Thoracic aorta (tissue), 2 donors: Measurements from ENCODE around the gene FLRT1. TPM values are rescaled to one million over a fixed set of nuclear protein-coding genes. Genes with fewer than 3 reads are reported as not detected.

Experiments used
- ATAC-seq: fragments of 150-250 bp; one replicate; pipeline ENCODE4 v1.8.0; 2017; ENCODE audit warnings: low read depth; ENCODE audit not compliant: insufficient number of reproducible peaks, low FRiP score
- DNase-seq: peaks from one replicate; pipeline ENCODE4 v3.0.0-alpha.2; 2020; ENCODE audit warnings: low spot score
- H3K27ac ChIP-seq, 2 donors: fragments of 200-600 bp; sonication (generic); 1 replicate in 1 of 2; 2 replicates in 1 of 2; pipeline ENCODE4 v1.5.1; 2016; ENCODE audit warnings: mild to moderate bottlenecking in 2 of 2, moderate library complexity in 2 of 2
- H3K27me3 ChIP-seq: fragments of 200-600 bp; sonication (generic); replicated peaks from 2 replicates; pipeline ENCODE4 v1.6.0; 2016; ENCODE audit warnings: mild to moderate bottlenecking; ENCODE audit not compliant: insufficient read depth
- H3K36me3 ChIP-seq: fragments of 200-600 bp; sonication (generic); one replicate; pipeline ENCODE4 v1.5.1; 2016
- H3K4me1 ChIP-seq, 2 donors: fragments of 200-600 bp; sonication (generic); 1 replicate in 1 of 2; 2 replicates in 1 of 2; pipeline versions ENCODE4 v1.5.1 to v1.6.0; 2016; ENCODE audit warnings: low read depth in 2 of 2, mild to moderate bottlenecking in 1 of 2; ENCODE audit not compliant: control insufficient read depth in 1 of 2
- H3K4me3 ChIP-seq: fragments of 200-600 bp; sonication (generic); 2 replicates; pipeline ENCODE4 v1.5.1; 2016; ENCODE audit warnings: mild to moderate bottlenecking
- H3K9me3 ChIP-seq: fragments of 200-600 bp; sonication (generic); 2 replicates; pipeline ENCODE4 v1.5.1; 2016
- total RNA-seq, 2 donors: library from RNA; depleted of rRNA; stranded (reverse); fragments of >200 nt; gene quantifications; one replicate each; pipeline versions ENCODE4 v1.1.0 to v1.2.3, GENCODE V29; 2016
- TF ChIP-seq, protein P1 (sequence below): fragments of 200-600 bp; sonication (generic); IDR thresholded peaks from one replicate; pipeline ENCODE4 v1.5.1; 2019; ENCODE audit warnings: antibody characterized with exemption

Gene FLRT1
- total RNA-seq, 2 donors from 2014 or later, result 0.41 TPM; not detected in 1

DNA sequence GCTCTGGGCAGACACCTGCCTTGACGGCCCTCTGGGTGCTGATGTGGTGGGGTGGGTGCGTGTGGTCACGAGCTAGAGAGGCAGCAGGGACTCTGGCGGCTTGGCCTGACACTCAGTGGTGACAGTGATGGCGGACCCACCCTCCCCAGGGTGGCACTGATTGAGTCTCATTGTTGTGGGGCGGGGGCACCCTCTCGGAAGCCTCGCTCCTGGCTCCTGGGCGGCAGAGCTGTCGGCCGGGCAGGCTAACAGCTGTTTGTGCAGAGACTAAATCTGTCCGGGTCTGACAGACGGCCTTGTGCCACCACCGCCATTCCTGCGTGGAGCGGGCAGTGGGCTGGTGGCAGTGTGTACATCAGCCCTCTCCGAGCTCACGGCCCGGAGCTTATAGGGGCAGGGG, 15.6 kb downstream of the FLRT1 start:
- Histone ChIP-seq H3K4me1 (no peaks in the 10 kb centered on the region), H3K9me3 (no peaks in the 10 kb centered on the region), H3K27ac (no peak overlapping the region), H3K27me3 (no peaks in the 10 kb centered on the region), H3K4me3 (no peak overlapping the region), H3K36me3 (no peaks in the 10 kb centered on the region)
- ATAC-seq (no peak), DNase-seq (no peak)
- TF ChIP-seq, protein P1, sequence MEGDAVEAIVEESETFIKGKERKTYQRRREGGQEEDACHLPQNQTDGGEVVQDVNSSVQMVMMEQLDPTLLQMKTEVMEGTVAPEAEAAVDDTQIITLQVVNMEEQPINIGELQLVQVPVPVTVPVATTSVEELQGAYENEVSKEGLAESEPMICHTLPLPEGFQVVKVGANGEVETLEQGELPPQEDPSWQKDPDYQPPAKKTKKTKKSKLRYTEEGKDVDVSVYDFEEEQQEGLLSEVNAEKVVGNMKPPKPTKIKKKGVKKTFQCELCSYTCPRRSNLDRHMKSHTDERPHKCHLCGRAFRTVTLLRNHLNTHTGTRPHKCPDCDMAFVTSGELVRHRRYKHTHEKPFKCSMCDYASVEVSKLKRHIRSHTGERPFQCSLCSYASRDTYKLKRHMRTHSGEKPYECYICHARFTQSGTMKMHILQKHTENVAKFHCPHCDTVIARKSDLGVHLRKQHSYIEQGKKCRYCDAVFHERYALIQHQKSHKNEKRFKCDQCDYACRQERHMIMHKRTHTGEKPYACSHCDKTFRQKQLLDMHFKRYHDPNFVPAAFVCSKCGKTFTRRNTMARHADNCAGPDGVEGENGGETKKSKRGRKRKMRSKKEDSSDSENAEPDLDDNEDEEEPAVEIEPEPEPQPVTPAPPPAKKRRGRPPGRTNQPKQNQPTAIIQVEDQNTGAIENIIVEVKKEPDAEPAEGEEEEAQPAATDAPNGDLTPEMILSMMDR, result no peak

DNA sequence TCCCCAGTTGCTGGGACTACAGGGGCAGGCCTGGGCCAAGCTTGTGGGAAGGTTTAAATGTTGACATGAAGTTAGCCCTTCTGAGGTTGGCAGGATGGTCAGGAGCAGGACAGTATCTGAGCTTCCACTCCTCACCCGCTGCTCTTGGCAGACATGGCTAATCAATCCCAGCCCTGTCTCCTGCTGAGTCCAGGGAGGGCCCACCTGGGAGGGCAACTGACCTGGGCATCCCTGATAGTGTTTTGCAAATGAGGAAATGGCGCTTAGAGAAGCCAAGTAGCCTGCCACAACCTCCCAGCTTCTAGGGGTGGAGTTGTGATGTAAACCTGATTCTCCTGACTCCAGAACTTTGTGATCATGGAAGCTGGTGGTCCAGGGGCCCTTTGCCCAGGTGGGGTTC, 16.7 kb downstream of the FLRT1 start:
- Histone ChIP-seq H3K4me3 (no peak overlapping the region), H3K9me3 (no peaks in the 10 kb centered on the region), H3K27me3 (no peaks in the 10 kb centered on the region), H3K27ac (no peak overlapping the region), H3K36me3 (no peaks in the 10 kb centered on the region), H3K4me1 (no peaks in the 10 kb centered on the region)
- DNase-seq, result no peak
- no peak for ATAC-seq
- TF ChIP-seq, protein P1, result no peak

DNA sequence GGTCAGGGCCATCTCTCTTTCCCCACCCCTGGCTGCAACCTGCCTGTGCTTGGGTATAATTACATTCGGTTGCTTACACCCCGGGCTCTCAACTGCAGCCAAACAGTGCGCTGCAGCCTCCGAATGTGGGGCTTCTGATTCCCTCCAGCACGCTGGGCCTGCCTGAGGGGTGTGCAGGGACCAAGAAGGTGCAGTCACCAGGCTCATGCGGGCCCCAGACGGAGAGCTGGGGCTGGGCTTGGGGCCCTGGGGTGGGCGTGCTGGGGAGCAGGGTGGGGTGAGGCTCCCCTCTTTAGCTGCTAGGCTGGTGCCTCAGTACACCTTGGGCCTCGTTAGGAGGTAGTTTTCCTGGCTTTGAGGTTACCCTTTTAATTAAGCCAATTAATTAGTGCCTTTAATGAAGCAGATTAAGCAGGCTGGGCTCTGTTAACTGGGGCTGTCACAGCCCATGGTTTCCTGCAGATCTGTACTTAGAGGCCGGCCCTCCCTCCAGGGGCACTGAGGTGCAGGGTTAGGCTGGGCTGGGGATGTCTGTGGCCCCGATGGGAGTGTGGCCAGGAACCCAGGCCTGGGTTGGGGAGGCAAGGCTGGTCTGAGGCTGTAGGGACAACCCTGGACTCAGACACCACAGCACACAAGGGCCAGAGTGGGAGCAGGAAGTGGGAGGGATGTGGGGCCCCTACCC, 17.3 kb downstream of the FLRT1 start:
- DNase-seq (no peak), ATAC-seq (no peak)
- no peaks in the 10 kb centered on the region for H3K9me3 ChIP-seq
- H3K4me1 ChIP-seq, result no peaks in the 10 kb centered on the region
- H3K27ac ChIP-seq, result no peak overlapping the region
- no peaks in the 10 kb centered on the region for H3K36me3 ChIP-seq
- no peaks in the 10 kb centered on the region for H3K27me3 ChIP-seq
- H3K4me3 ChIP-seq, result no peak overlapping the region
- TF ChIP-seq, protein P1, result no peak

DNA sequence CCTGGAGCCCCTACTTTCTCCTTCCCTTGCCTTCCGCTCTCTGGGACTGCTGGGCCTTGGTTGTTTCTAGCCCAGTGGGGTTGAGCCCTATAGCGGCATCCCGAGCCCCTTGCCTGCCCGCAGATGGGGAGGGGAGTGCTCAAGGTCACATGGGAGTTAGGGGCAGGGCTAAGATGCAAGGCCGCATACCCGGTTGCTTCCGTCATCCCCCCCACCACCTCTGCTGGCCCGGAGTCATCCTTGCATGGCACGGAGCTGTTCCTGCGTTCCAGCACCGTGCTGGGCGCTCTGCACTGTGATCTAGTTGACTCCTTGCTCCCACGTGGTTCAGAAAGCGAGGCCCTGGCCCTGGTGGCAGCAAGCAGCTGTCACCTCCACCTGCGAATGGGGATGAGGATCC, 18.0 kb downstream of the FLRT1 start:
- Histone ChIP-seq H3K36me3 (no peaks in the 10 kb centered on the region), H3K4me1 (no peaks in the 10 kb centered on the region), H3K4me3 (no peak overlapping the region), H3K27ac (no peak overlapping the region), H3K9me3 (no peaks in the 10 kb centered on the region), H3K27me3 (no peaks in the 10 kb centered on the region)
- TF ChIP-seq, protein P1, result no peak
- DNase-seq, result no peak
- no peak for ATAC-seq

GRCh38 chr11:64055077-64055476, 19.3 kb downstream of the FLRT1 start:
- TF ChIP-seq, protein P1, result no peak
- no peak for DNase-seq
- ATAC-seq, result no peak
- H3K36me3 ChIP-seq, result no peaks in the 10 kb centered on the region
- no peaks in the 10 kb centered on the region for H3K4me1 ChIP-seq
- no peaks in the 10 kb centered on the region for H3K27me3 ChIP-seq
- no peak overlapping the region for H3K4me3 ChIP-seq
- H3K27ac ChIP-seq, result no peak overlapping the region
- no peaks in the 10 kb centered on the region for H3K9me3 ChIP-seq
